ENCODE measurements around the gene LPCAT1. TPM values are rescaled to one million over a fixed set of nuclear protein-coding genes. Genes with fewer than 3 reads are reported as not detected.

LPCAT1 gene
- total RNA-seq, 2 donors from 2014 or later: 53.9 to 54.6 TPM

DNA sequence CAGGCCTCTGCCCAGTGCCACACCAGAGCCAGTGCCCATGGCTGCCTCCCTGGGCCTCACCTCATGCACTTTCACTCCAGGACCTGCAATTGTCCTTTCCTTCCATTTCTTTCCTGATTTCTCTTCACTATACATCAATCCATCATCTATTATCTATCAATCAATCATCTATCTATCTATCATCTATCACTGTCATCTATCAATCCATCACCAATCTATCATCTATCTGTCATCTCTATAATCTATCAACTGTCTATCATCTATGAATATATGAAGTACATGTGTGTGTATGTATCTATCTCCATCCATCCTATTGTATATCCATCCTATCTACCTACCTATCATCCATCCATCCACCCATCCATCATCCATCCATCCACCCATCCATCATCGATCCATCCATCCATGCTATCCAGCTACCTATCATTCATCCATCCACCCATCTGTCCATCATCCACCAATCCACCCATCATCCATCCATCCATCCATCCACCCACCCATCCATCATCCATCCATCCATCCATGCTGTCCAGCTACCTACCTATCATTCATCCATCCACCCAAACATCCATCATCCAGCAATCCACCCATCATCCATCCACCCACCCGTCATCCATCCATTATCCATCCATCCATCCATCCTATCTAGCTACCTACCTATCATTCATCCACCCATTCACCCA is 105.4 kb downstream of the LPCAT1 start:
- DNase-seq (ENCODE audit: low spot score) (no peak), ATAC-seq (ENCODE audit: insufficient number of reproducible peaks, low FRiP score, low read depth) (no peak)
- H3K36me3 ChIP-seq: no peaks in the 10 kb centered on the region
- no peaks in the 10 kb centered on the region for H3K4me1 ChIP-seq (ENCODE audit: control insufficient read depth in 1 of 2, low read depth in 2 of 2)
- no peaks in the 10 kb centered on the region for H3K9me3 ChIP-seq
- H3K4me3 ChIP-seq: no peak overlapping the region
- TF ChIP-seq CTCF (IDR thresholded peaks at IDR 0.05): no peak
- no peak overlapping the region for H3K27ac ChIP-seq
- H3K27me3 ChIP-seq (replicated peaks; ENCODE audit: insufficient read depth): no peaks in the 10 kb centered on the region

GRCh38 chr5:1417586-1418225 is 106.1 kb downstream of the LPCAT1 start:
- DNase-seq (ENCODE audit: low spot score) (no peak), ATAC-seq (ENCODE audit: insufficient number of reproducible peaks, low FRiP score, low read depth) (no peak)
- no peaks in the 10 kb centered on the region for H3K4me1 ChIP-seq (ENCODE audit: control insufficient read depth in 1 of 2, low read depth in 2 of 2)
- no peaks in the 10 kb centered on the region for H3K27me3 ChIP-seq (replicated peaks; ENCODE audit: insufficient read depth)
- H3K4me3 ChIP-seq: no peak overlapping the region
- H3K9me3 ChIP-seq: no peaks in the 10 kb centered on the region
- no peak for TF ChIP-seq CTCF (IDR thresholded peaks at IDR 0.05)
- no peaks in the 10 kb centered on the region for H3K36me3 ChIP-seq
- H3K27ac ChIP-seq: no peak overlapping the region

- TF ChIP-seq CTCF (IDR thresholded peaks at IDR 0.05): no peak
- no peak for ATAC-seq (ENCODE audit: insufficient number of reproducible peaks, low FRiP score, low read depth)
- H3K4me1 ChIP-seq (ENCODE audit: control insufficient read depth in 1 of 2, low read depth in 2 of 2): no peaks in the 10 kb centered on the region
- H3K36me3 ChIP-seq: no peaks in the 10 kb centered on the region
- no peak for DNase-seq (ENCODE audit: low spot score)
- no peaks in the 10 kb centered on the region for H3K9me3 ChIP-seq
- H3K27me3 ChIP-seq (replicated peaks; ENCODE audit: insufficient read depth): no peaks in the 10 kb centered on the region
- H3K27ac ChIP-seq: no peak overlapping the region
- no peak overlapping the region for H3K4me3 ChIP-seq
Observed at GRCh38 chr5:1416856-1417469, 106.8 kb downstream of the LPCAT1 start.

GRCh38 chr5:1415626-1416360 is 108.0 kb downstream of the LPCAT1 start:
- no peak for TF ChIP-seq CTCF (IDR thresholded peaks at IDR 0.05)
- H3K27me3 ChIP-seq (replicated peaks; ENCODE audit: insufficient read depth): no peaks in the 10 kb centered on the region
- no peak for ATAC-seq (ENCODE audit: insufficient number of reproducible peaks, low FRiP score, low read depth)
- H3K4me3 ChIP-seq: no peak overlapping the region
- H3K36me3 ChIP-seq: no peaks in the 10 kb centered on the region
- no peak overlapping the region for H3K27ac ChIP-seq
- H3K9me3 ChIP-seq: no peaks in the 10 kb centered on the region
- DNase-seq (ENCODE audit: low spot score): no peak
- H3K4me1 ChIP-seq (ENCODE audit: control insufficient read depth in 1 of 2, low read depth in 2 of 2): no peaks in the 10 kb centered on the region

- ATAC-seq (ENCODE audit: insufficient number of reproducible peaks, low FRiP score, low read depth) (no peak), DNase-seq (ENCODE audit: low spot score) (no peak)
- H3K4me1 ChIP-seq (ENCODE audit: control insufficient read depth in 1 of 2, low read depth in 2 of 2): no peaks in the 10 kb centered on the region
- TF ChIP-seq CTCF (IDR thresholded peaks at IDR 0.05): no peak
- H3K36me3 ChIP-seq: no peaks in the 10 kb centered on the region
- H3K27me3 ChIP-seq (replicated peaks; ENCODE audit: insufficient read depth): no peaks in the 10 kb centered on the region
- H3K4me3 ChIP-seq: no peak overlapping the region
- H3K27ac ChIP-seq: no peak overlapping the region
- no peaks in the 10 kb centered on the region for H3K9me3 ChIP-seq
Observed at GRCh38 chr5:1415059-1415425, 108.7 kb downstream of the LPCAT1 start.

Data from thoracic aorta (tissue), 2 donors.